ENCODE measurements around the gene CLDND2.
A peak's percentile ranks its signal among the peaks of the same experiment; 100 is the strongest.

The CLDND2 gene

GRCh38 chr19:51367565-51368365 lies 1.0 kb downstream of the CLDND2 start:
- peak overlapping the region; percentile 79 for H3K27ac ChIP-seq (ENCODE audit: low read depth, low read length)
- peak overlapping the region; percentile 69 for H3K4me2 ChIP-seq (ENCODE audit: low read depth, low read length, poor library complexity, severe bottlenecking)

DNA sequence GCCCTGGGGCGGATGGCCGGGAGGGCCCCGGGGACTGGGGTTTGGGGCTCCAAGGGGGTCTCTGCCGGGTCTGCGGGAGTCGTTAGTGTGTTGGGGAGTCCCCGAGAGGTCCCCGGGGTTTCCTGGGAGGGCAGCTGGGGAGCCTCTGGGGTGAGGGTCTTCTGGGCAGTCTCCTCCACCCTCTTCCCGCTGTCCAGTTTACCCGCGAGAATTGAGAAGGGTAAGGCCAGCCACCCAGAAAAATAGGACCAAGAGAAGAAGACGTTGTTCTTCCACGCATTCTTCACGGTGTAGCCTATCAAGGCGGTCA lies 1.6 kb downstream of the CLDND2 start:
- Histone ChIP-seq H3K9me3 (ENCODE audit: insufficient read depth, low read length) (no peaks in the 10 kb centered on the region), H3K36me3 (ENCODE audit: low read length) (no peaks in the 10 kb centered on the region), H4K20me1 (ENCODE audit: low read depth, low read length) (no peaks in the 10 kb centered on the region), H3K27ac (ENCODE audit: low read depth, low read length) (peak overlapping the region; percentile 79), H3F3A (ENCODE audit: insufficient read depth) (peaks cover 4% of the 10 kb centered on the region; the same call in 1 of the 2 replicates), H3K27me3 (ENCODE audit: low read length) (no peaks in the 10 kb centered on the region), H3K9ac (ENCODE audit: low read length) (peak overlapping the region; percentile 97), H3K79me2 (ENCODE audit: insufficient read depth, low read length) (peaks cover 16% of the 10 kb centered on the region; the same call in 1 of the 2 replicates), H2AFZ (ENCODE audit: low read depth, low read length, severe bottlenecking) (peak overlapping the region; percentile 57), H3K9me2 (replicated peaks; ENCODE audit: insufficient read depth, low read length) (no peaks in the 10 kb centered on the region), H3K4me3 (ENCODE audit: insufficient read depth, low read length, poor library complexity, severe bottlenecking) (peak overlapping the region; percentile 76), H3K4me2 (ENCODE audit: low read depth, low read length, poor library complexity, severe bottlenecking) (peak overlapping the region; percentile 69)
- no peak for TF ChIP-seq EZH2phosphoT487 (conservative IDR thresholded peaks at IDR 0.05; ENCODE audit: low read length)
- TF ChIP-seq CTCF (IDR thresholded peaks at IDR 0.05; ENCODE audit: insufficient read depth, low read length, poor library complexity, severe bottlenecking) = no peak

More at GRCh38 chr19:51367565-51368365, 1.0 kb downstream of the CLDND2 start:
- Histone ChIP-seq H3K27me3 (ENCODE audit: low read length) (no peaks in the 10 kb centered on the region), H3K36me3 (ENCODE audit: low read length) (no peaks in the 10 kb centered on the region), H3K79me2 (ENCODE audit: insufficient read depth, low read length) (peaks cover 16% of the 10 kb centered on the region; the same call in 1 of the 2 replicates), H3K9me2 (replicated peaks; ENCODE audit: insufficient read depth, low read length) (no peaks in the 10 kb centered on the region), H3K9ac (ENCODE audit: low read length) (peak overlapping the region; percentile 97), H3K4me3 (ENCODE audit: insufficient read depth, low read length, poor library complexity, severe bottlenecking) (peak overlapping the region; percentile 76), H3F3A (ENCODE audit: insufficient read depth) (peaks cover 4% of the 10 kb centered on the region; the same call in 1 of the 2 replicates), H3K9me3 (ENCODE audit: insufficient read depth, low read length) (no peaks in the 10 kb centered on the region), H4K20me1 (ENCODE audit: low read depth, low read length) (no peaks in the 10 kb centered on the region), H2AFZ (ENCODE audit: low read depth, low read length, severe bottlenecking) (peak overlapping the region; percentile 89)
- no peak for TF ChIP-seq CTCF (IDR thresholded peaks at IDR 0.05; ENCODE audit: insufficient read depth, low read length, poor library complexity, severe bottlenecking)
- TF ChIP-seq EZH2phosphoT487 (conservative IDR thresholded peaks at IDR 0.05; ENCODE audit: low read length) = no peak

DNA sequence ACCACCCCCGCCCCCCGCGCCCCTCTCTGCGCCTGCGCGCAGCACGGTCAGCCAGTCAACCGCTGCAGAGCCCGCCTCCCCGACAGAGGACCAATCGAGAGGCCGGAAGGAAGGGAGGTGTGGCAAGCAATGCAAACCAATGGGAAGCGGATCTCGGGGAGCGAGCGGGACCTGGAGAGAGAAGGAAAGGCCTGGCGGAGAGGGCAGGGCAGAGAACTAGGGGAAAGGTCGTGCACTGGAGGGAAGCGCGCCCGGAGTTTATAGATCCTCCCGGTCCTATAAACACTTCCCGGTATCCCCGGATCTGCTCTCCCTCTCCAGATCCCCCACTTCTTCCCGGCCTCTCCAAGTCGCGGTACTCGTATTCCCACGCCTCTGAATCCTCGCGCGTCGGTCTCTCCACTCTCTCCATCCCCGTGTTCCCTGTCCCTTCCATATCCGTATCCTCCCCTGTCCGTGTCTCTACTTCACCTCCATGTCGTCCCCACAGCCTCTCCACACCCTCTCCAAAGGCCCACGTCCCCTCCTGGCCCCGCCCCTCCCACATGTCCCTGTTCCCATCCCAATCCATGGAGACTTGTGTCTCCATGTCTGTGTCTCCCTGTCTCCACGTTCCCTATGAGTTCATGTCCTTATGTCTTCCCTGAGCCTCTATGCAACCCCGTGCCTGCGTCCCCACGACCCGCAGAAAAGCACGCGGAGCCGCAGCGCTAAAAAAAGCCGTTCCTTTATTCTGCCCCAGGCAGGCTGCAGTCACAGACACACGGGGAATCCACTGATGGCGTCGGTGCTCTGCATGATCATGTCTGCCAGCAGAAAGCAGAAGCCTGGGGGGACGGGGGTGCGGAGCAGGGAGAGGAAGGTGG lies 2.2 kb downstream of the CLDND2 start:
- peak overlapping the region; percentile 97 for H3K9ac ChIP-seq (ENCODE audit: low read length)
- H3K79me2 ChIP-seq (ENCODE audit: insufficient read depth, low read length) = peaks cover 19% of the 10 kb centered on the region; the same call in 1 of the 2 replicates
- peak overlapping the region; percentile 95 for H3K4me2 ChIP-seq (ENCODE audit: low read depth, low read length, poor library complexity, severe bottlenecking)
- TF ChIP-seq EZH2phosphoT487 (conservative IDR thresholded peaks at IDR 0.05; ENCODE audit: low read length) (no peak), CTCF (IDR thresholded peaks at IDR 0.05; ENCODE audit: insufficient read depth, low read length, poor library complexity, severe bottlenecking) (no peak)
- peaks cover 4% of the 10 kb centered on the region; the same call in 1 of the 2 replicates for H3F3A ChIP-seq (ENCODE audit: insufficient read depth)
- H3K27ac ChIP-seq (ENCODE audit: low read depth, low read length) = peak overlapping the region; percentile 79
- no peaks in the 10 kb centered on the region for H3K9me3 ChIP-seq (ENCODE audit: insufficient read depth, low read length)
- H4K20me1 ChIP-seq (ENCODE audit: low read depth, low read length) = no peaks in the 10 kb centered on the region
- no peaks in the 10 kb centered on the region for H3K36me3 ChIP-seq (ENCODE audit: low read length)
- peak overlapping the region; percentile 57 for H2AFZ ChIP-seq (ENCODE audit: low read depth, low read length, severe bottlenecking)
- peak overlapping the region; percentile 76 for H3K4me3 ChIP-seq (ENCODE audit: insufficient read depth, low read length, poor library complexity, severe bottlenecking)
- no peaks in the 10 kb centered on the region for H3K9me2 ChIP-seq (replicated peaks; ENCODE audit: insufficient read depth, low read length)
- no peaks in the 10 kb centered on the region for H3K27me3 ChIP-seq (ENCODE audit: low read length)
